ENCODE results near the gene CERCAM. TPM values are rescaled to one million over a fixed set of nuclear protein-coding genes. Genes with fewer than 3 reads are reported as not detected.

The CERCAM gene, protein sequence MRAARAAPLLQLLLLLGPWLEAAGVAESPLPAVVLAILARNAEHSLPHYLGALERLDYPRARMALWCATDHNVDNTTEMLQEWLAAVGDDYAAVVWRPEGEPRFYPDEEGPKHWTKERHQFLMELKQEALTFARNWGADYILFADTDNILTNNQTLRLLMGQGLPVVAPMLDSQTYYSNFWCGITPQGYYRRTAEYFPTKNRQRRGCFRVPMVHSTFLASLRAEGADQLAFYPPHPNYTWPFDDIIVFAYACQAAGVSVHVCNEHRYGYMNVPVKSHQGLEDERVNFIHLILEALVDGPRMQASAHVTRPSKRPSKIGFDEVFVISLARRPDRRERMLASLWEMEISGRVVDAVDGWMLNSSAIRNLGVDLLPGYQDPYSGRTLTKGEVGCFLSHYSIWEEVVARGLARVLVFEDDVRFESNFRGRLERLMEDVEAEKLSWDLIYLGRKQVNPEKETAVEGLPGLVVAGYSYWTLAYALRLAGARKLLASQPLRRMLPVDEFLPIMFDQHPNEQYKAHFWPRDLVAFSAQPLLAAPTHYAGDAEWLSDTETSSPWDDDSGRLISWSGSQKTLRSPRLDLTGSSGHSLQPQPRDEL
- total RNA-seq (2014; rRNA removed; shearing (Covaris generic)), result 24.7 and 29.9 TPM in 2 replicates

DNA sequence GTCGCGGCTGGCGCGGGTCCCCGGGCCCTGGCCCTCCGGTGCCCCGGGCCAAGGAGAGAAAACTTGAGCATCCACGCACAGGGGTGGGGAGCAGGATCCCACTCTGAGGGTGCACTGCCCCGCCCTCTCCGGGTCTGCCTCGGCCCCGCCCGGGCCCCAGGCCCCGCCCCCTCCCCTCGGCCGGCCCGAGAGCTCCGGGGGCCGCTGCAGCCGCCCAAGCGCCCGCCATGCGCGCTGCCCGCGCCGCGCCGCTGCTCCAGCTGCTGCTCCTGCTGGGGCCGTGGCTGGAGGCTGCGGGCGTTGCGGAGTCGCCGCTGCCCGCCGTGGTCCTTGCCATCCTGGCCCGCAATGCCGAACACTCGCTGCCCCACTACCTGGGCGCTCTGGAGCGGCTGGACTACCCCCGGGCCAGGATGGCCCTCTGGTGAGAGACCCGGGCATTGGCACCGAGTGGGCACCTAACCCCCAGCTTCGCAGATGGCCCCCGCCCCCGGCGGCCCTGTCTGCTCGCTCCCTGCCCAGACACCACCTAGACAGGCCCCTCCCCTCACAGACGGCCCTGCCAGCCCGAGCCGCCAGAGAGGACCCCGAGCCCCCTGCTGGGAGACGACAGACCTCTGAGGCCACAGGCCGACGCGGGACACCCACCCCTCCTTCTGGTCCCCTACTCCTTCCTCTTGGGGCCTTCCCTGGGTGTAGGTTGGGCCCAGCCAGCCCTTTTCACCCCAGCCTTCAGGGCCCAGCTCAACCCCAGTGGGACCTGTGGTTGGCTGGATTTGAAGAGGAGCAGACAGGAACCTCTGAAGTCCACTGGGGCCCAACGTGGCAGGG lies at the start of gene CERCAM:
CERCAM (plus strand) TSS at position 207 of the 831 bp plus-strand sequence; CDS start at position 228, 21 bp downstream.
- Histone ChIP-seq H3K9me3 (replicated peaks) (no peaks in the 10 kb centered on the region), H3K4me1 (replicated peaks) (peaks cover 29% of the 10 kb centered on the region), H3K27ac (peak within 1 kb of the TSS; percentile 11; the same call in 1 of the 2 replicates), H3K4me3 (peak within 1 kb of the TSS; percentile 79), H3K36me3 (no peaks in the 10 kb centered on the region), H3K27me3 (replicated peaks) (no peaks in the 10 kb centered on the region)
- peak; percentile 59 to 68 for DNase-seq (ENCODE audit: low read depth in 1 of 2, low spot score in 2 of 2)

DNA sequence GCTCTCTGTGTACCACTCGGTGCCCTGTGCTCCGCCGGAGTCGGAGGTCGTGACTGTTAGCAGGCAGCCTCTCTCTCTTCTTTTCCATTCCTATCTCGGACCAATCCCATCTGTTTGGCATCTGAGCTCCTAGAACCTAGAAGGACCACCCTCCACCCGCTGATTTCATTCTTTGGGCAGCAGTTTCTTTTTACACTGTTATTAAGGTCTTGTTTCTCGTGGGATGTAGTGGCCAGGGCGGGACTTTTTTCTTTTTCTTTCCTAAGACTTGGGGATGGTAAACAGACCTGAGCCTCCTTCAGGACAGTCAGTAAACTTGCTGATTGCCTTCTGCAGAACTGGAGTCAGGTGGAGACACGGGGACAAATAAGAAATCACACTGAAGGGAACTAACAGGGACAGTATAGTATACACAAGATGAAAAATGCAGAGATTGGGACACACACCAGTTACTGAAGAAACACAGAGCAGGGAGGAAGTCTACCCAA lies 49.0 kb upstream of the CERCAM start:
- DNase-seq (ENCODE audit: low read depth in 1 of 2, low spot score in 2 of 2), result no peak
- no peaks in the 10 kb centered on the region for H3K27me3 ChIP-seq (replicated peaks)
- H3K27ac ChIP-seq, result peak overlapping the region; percentile 61
- no peaks in the 10 kb centered on the region for H3K9me3 ChIP-seq (replicated peaks)
- peaks cover 9% of the 10 kb centered on the region for H3K36me3 ChIP-seq
- peak overlapping the region; percentile 67 for H3K4me3 ChIP-seq
- H3K4me1 ChIP-seq (replicated peaks), result peaks cover 11% of the 10 kb centered on the region

DNA sequence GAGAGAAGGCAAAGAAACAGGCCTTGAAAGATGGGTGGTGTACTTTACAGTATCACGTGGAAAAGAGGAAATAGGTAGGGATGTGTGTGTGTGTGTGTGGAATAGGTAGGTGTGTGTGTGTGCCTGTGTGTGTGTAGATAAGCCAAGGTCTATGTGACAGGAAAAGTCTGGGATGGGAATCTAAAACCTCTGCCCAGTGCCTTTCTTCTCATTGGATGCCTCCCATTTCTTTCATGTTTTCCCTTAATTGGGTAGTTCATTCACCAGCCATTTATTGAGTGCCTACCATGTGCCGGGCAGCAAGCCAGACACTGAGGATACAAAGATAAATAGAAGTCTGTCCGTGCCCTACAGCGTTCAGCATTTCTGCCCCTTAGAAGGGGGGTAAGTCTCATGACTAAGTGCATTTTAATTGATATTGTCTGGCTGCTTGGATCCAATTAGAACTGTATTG lies 48.4 kb upstream of the CERCAM start:
- H3K36me3 ChIP-seq, result peaks cover 9% of the 10 kb centered on the region
- H3K9me3 ChIP-seq (replicated peaks), result no peaks in the 10 kb centered on the region
- H3K27ac ChIP-seq, result no peak overlapping the region
- H3K4me1 ChIP-seq (replicated peaks), result peaks cover 11% of the 10 kb centered on the region
- no peaks in the 10 kb centered on the region for H3K27me3 ChIP-seq (replicated peaks)
- no peak for DNase-seq (ENCODE audit: low read depth in 1 of 2, low spot score in 2 of 2)
- peak overlapping the region; percentile 67 for H3K4me3 ChIP-seq

DNA sequence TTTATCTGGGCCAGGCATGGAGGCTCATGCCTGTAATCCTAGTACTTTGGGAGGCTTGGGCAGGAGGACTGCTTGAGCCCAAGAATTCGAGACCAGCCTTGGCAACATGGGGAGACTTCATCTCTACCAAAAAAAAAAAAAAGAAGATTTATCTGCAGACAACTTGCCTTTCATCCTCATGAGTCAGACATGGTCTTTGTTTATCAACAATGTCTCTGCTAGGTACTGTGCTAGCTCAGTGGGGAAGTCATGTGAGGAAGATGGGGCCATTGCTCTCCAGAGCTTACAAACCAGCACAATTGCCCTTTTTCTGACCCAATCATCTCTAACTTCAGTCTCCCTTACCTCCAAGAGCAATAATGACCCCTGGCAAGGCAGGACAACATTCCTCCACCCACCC lies 47.9 kb upstream of the CERCAM start:
- DNase-seq (ENCODE audit: low read depth in 1 of 2, low spot score in 2 of 2), result no peak
- H3K36me3 ChIP-seq, result peaks cover 10% of the 10 kb centered on the region
- no peak overlapping the region for H3K27ac ChIP-seq
- H3K9me3 ChIP-seq (replicated peaks), result no peaks in the 10 kb centered on the region
- no peaks in the 10 kb centered on the region for H3K27me3 ChIP-seq (replicated peaks)
- no peak overlapping the region for H3K4me3 ChIP-seq
- peaks cover 11% of the 10 kb centered on the region for H3K4me1 ChIP-seq (replicated peaks)

DNA sequence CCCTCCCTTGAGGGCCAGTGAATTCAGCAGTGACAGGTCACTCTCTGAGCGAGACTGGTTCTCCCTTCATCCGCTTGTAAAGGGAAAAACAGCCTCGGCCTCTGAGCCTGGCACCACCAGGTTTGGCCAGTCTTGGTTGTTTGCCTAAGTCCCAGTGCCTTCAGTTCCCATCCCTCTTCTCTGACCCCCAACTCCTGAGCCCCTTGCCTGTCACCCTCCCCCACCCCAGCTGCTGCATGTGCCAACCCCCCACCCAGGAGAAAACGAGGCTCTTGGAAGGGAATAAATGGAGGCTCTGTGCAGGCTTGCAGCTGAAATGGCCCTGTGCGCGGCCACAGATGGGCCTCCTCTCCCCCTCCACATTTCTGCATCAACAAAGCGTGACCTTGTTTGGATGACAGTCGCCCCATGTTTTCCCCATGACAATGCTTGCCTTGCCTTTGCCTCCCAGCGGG lies 46.4 kb upstream of the CERCAM start:
- no peak for DNase-seq (ENCODE audit: low read depth in 1 of 2, low spot score in 2 of 2)
- Histone ChIP-seq H3K36me3 (peaks cover 18% of the 10 kb centered on the region), H3K9me3 (replicated peaks) (no peaks in the 10 kb centered on the region), H3K27me3 (replicated peaks) (no peaks in the 10 kb centered on the region), H3K4me3 (no peak overlapping the region), H3K4me1 (replicated peaks) (peaks cover 11% of the 10 kb centered on the region), H3K27ac (no peak overlapping the region)

DNA sequence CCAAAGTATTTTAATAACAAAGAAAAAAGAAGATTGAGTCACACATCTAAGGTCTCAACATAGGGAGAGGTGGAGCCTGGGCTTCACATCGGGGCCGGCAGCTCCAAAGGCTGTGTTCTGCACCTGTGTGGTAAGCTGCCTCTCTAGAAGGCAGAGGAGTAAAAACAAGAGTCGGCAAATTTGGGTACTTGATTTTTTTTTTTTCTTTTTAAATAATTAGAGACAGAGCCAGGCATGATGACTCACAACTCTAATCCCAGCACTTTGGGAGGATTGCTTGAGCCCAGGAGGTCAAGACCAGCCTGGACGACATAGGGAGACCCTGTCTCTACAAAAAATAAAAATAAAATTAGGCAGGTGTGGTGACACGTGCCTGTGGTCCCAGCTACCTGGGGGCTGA lies 44.8 kb upstream of the CERCAM start:
- H3K36me3 ChIP-seq, result peaks cover 22% of the 10 kb centered on the region
- H3K27ac ChIP-seq, result no peak overlapping the region
- H3K9me3 ChIP-seq (replicated peaks), result no peaks in the 10 kb centered on the region
- H3K27me3 ChIP-seq (replicated peaks), result no peaks in the 10 kb centered on the region
- no peak overlapping the region for H3K4me3 ChIP-seq
- DNase-seq (ENCODE audit: low read depth in 1 of 2, low spot score in 2 of 2), result no peak
- peaks cover 11% of the 10 kb centered on the region for H3K4me1 ChIP-seq (replicated peaks)

DNA sequence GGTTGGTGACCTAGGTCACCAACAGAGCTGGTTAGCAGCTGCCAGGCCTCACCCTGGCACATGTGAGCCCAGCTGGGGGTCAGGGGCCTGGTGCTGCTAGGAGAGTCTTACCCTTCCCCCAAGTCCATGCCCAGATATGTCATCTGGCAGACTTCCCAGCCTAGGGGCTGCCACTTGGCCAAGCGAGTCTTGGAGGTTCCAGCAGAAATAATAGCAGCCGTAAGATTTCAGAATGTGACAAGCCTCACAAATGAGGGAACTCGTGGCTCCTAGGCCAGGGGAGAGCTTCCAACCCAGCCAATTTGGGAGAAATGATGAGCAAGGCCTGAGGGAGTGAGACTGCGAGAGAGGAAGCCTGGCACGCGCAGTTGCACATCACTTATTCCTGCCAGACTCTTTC lies 38.4 kb upstream of the CERCAM start:
- H3K27me3 ChIP-seq (replicated peaks), result no peaks in the 10 kb centered on the region
- no peak overlapping the region for H3K27ac ChIP-seq
- no peaks in the 10 kb centered on the region for H3K4me1 ChIP-seq (replicated peaks)
- no peak for DNase-seq (ENCODE audit: low read depth in 1 of 2, low spot score in 2 of 2)
- no peaks in the 10 kb centered on the region for H3K9me3 ChIP-seq (replicated peaks)
- no peak overlapping the region for H3K4me3 ChIP-seq
- H3K36me3 ChIP-seq, result peaks cover 22% of the 10 kb centered on the region

DNA sequence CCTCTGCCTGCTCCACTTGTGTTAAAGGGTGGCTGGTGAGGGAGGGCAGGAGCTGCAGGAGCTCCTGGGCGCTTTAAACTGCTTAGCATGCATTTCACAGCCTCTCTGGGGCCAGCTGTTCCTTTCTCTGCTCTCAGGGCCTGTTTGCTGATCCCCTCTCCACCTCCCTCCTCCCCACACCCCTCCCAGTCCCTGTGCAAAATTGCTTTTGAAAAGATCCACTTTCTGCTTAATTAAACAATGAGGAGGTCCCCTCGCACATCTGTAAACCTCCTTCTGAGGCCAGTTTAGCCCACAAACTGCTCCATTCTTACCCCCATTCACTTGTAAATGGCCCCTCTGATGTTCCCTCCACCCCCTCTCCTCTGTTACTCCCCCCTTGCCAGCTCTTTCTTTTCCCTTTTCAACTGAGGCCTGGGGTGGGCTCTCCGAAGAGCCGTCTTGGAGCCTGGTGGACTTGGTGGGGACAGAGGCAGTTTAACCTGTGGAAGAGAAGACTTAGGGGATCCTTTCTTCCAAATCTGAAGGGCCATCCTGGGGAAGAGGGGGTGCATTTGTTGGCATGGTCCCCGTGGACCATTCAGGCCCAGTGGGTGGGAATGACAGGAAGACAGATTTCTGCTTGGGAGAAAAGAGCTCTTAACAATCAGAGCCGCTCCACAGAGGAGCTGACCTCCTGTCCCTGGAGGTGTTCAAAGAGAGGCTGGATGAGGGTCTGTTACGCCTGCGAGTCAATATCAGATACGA lies 37.5 kb upstream of the CERCAM start:
- Histone ChIP-seq H3K4me3 (no peak overlapping the region), H3K27ac (no peak overlapping the region), H3K27me3 (replicated peaks) (no peaks in the 10 kb centered on the region), H3K36me3 (peaks cover 25% of the 10 kb centered on the region), H3K4me1 (replicated peaks) (no peaks in the 10 kb centered on the region), H3K9me3 (replicated peaks) (no peaks in the 10 kb centered on the region)
- no peak for DNase-seq (ENCODE audit: low read depth in 1 of 2, low spot score in 2 of 2)

DNA sequence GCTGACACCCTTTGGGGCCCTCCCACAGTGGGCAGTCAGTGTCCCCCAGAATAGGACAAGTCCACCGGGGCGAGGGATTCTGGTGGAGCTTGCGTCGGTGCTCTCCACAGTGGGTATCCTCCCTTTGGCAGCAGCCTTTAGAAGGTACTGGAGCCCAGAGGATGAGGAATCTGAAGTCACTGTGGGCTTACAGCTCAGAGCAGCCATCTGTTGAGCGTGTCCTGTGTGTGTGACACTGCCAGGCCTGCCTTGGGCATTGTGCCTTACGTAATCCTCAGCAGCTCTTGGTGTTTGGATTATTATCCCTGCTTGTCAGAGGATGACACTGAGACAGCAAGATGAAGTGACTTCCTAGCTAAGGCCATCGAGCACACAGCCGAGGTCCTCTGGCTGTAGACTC lies 36.9 kb upstream of the CERCAM start:
- H3K27me3 ChIP-seq (replicated peaks), result no peaks in the 10 kb centered on the region
- no peaks in the 10 kb centered on the region for H3K4me1 ChIP-seq (replicated peaks)
- no peak overlapping the region for H3K4me3 ChIP-seq
- peaks cover 31% of the 10 kb centered on the region for H3K36me3 ChIP-seq
- no peaks in the 10 kb centered on the region for H3K9me3 ChIP-seq (replicated peaks)
- DNase-seq (ENCODE audit: low read depth in 1 of 2, low spot score in 2 of 2), result no peak
- H3K27ac ChIP-seq, result no peak overlapping the region

DNA sequence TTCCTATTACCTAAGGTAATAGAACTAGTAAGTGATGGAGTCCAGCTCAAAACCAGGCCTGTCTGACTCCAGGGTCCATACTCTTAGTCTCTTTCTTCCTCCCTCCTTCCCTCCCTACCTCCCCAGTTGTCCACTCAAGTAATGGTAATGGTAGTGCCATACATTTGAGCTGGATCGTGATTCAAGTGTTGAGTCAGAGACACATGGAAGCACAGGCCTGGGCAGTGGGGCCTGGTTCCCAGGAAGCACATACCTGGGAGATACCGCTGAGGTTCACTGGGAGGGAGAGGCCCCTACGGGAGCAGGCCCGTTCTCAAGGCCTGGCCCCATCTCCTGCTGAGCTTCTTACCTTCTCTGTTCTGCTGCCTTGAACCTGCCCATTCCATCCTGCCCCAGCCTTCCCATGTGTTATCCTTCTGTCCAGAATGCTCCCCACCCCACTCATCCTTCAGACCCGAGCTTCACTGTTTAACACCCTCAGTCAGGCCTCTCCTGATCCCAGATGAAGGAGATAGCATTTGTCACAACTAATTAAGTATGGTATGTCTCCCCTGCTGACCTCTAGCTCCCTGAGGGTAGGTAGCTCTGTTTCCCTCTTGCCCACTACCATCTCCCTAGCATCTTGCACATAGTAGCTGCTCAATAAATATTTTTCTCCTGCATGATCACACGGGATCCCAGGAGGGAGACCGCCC lies 35.7 kb upstream of the CERCAM start:
- Histone ChIP-seq H3K27me3 (replicated peaks) (no peaks in the 10 kb centered on the region), H3K27ac (no peak overlapping the region), H3K4me3 (no peak overlapping the region), H3K4me1 (replicated peaks) (no peaks in the 10 kb centered on the region), H3K36me3 (peaks cover 27% of the 10 kb centered on the region), H3K9me3 (replicated peaks) (no peaks in the 10 kb centered on the region)
- DNase-seq (ENCODE audit: low read depth in 1 of 2, low spot score in 2 of 2), result no peak

DNA sequence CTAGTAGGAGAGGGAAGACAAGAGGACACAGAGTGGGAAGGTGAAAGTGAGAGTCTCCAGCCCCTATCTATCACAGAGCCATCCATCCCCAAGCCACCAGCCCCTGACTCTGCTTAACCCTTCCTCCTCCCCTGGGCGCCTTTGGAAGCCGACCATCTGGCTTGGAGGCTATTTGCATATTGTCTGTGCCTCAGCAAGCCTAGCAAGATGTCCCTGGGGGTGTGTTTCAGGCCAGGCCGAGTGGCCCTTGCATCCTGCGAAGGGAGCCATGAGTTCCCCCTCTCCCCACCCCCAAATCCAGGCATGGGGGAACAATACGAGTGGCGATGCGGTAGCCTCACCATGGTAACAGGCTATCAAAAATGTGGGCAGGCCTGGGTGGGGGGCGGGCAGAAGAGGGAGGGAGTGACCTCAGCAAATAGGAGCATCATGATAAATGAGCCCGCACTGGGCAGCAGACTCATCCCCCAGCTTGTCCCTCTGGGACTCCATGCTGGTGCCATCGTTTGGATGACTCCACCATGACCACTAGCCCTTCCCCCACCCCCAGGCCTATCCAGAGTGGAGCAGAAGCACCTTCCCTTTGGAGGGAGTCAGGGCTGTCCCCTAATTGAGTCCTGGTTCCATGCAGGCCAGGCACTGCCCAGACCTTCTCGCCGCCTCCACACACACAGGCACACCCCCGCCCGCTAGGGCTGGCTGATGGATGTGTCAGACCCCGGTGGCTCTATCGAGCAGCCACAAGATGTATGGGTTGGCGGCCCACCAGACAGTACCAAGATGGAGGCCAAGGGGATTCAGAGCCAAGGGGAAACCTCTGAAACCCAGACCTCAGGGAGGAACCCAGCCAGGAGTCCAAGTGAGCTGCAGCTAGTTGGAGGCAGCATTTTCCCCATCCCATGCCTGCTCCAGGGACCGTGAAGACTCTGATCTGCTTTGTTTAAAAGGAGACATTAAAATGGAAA lies 34.9 kb upstream of the CERCAM start:
- Histone ChIP-seq H3K4me1 (replicated peaks) (no peaks in the 10 kb centered on the region), H3K27ac (no peak overlapping the region)
- no peak for DNase-seq (ENCODE audit: low read depth in 1 of 2, low spot score in 2 of 2)

DNA sequence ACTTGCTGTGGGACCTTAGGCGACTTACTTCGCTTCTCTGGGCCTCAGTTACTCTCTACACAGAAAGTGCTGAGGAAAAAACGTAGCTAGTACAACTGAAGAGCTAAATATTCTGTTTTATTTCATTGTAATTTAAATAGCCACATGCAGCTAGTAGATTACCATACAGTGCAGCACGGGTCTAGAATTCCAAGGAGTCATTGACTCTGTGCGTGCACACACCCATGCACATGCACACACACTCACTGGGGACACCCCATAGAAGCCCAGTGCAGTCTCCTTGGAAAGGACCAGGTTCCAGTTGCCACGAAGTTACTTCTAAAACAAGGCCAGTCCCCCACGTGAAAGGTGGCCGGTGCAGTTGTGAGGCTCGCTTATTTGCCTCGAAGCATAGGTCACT lies 32.5 kb upstream of the CERCAM start:
- H3K4me3 ChIP-seq, result no peak overlapping the region
- no peaks in the 10 kb centered on the region for H3K27me3 ChIP-seq (replicated peaks)
- H3K9me3 ChIP-seq (replicated peaks), result no peaks in the 10 kb centered on the region
- peaks cover 21% of the 10 kb centered on the region for H3K36me3 ChIP-seq
- DNase-seq (ENCODE audit: low read depth in 1 of 2, low spot score in 2 of 2), result no peak
- no peaks in the 10 kb centered on the region for H3K4me1 ChIP-seq (replicated peaks)
- no peak overlapping the region for H3K27ac ChIP-seq

More for the DNA sequence above, 34.9 kb upstream of the CERCAM start:
- H3K27me3 ChIP-seq (replicated peaks), result no peaks in the 10 kb centered on the region
- H3K36me3 ChIP-seq, result peaks cover 24% of the 10 kb centered on the region
- H3K4me3 ChIP-seq, result no peak overlapping the region
- H3K9me3 ChIP-seq (replicated peaks), result no peaks in the 10 kb centered on the region
